ENCODE results near the gene ITPA.

ITPA gene

GRCh38 chr20:3229798-3230197 lies 20.5 kb downstream of the ITPA start:
- DNase-seq, result no peak

DNA sequence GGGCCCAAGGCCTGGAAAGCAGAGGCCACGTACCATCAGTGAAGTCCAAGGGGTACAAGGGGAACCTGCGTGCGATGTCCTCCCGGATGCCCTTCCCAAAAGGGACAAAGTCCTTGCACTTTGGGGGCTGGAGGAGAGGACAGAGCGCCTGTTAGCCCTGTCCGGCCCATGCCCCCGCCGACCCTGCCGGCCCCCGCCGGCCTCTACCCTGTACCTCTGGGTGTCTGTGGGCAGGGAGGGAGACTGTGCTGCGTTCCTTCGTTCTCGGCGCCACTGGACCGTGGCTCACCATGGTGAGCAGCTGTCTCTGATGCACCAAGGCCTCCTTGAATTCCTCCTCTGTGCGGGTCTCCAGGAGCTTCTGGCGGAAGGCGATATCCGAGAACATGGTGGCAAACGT lies 21.8 kb downstream of the ITPA start:
- no peak for DNase-seq

- no peak for DNase-seq
Measured at GRCh38 chr20:3231889-3232588, 22.7 kb downstream of the ITPA start.

- no peak for DNase-seq
Measured at GRCh38 chr20:3233131-3233990, 24.1 kb downstream of the ITPA start.

GRCh38 chr20:3233991-3234498 lies 24.7 kb downstream of the ITPA start:
- DNase-seq, result no peak

DNA sequence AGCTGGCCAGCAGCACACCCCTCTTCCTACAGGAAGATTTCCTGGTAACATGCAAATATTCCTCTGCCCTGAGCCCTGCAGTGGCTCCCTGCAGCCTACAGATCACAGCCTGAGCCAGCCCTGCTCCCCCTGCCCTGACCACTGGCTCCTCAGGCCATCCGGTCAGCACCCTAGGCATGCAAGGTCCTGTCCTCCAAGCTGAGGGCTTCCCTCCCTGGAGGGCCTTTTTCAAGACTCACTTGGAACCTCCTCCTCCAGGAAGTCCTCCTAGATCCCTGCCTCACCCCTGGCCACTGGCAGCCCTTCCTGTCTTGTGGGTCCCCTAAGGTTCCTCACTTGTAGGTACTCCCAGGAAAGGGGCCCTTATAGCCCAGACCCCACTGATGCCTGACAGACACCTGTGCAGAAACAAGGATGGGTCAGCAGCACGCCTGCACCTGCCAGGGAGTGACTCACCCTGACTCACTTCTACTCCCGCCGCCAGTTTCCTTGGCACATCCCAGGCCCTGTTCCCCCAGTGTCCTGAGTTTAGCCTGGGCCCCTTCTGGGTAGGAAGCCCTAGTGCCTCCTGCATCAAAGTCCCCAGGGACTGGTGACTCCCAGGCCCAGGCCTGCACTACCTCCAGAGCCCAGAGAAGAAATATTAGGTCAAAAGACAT lies 26.5 kb downstream of the ITPA start:
- no peak for DNase-seq

GRCh38 chr20:3237011-3237957 lies 28.0 kb downstream of the ITPA start:
- DNase-seq, result no peak

- no peak for DNase-seq
Measured at GRCh38 chr20:3237958-3238615, 28.8 kb downstream of the ITPA start.

DNA sequence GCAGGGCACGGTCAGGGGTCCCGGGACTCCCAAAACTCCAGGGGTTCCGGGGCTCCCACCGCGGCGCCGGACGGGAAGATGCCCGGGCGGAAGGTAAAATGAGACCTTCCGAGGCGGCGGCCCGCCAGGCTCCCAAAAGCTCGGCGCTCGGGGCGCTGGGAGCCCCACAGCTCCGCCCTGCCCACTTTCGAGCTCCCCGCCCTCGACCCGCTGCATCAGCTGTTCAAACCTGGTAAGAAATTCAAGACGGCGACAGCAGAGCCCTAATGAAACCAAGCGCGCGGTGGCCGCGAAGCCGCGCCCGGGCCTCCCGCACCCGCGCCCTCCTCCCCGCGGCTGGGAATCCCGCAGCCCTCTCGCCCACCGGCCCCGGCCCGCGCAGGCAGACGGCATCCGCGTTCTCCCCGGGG lies 29.3 kb downstream of the ITPA start:
- DNase-seq, result peak; percentile 54

DNA sequence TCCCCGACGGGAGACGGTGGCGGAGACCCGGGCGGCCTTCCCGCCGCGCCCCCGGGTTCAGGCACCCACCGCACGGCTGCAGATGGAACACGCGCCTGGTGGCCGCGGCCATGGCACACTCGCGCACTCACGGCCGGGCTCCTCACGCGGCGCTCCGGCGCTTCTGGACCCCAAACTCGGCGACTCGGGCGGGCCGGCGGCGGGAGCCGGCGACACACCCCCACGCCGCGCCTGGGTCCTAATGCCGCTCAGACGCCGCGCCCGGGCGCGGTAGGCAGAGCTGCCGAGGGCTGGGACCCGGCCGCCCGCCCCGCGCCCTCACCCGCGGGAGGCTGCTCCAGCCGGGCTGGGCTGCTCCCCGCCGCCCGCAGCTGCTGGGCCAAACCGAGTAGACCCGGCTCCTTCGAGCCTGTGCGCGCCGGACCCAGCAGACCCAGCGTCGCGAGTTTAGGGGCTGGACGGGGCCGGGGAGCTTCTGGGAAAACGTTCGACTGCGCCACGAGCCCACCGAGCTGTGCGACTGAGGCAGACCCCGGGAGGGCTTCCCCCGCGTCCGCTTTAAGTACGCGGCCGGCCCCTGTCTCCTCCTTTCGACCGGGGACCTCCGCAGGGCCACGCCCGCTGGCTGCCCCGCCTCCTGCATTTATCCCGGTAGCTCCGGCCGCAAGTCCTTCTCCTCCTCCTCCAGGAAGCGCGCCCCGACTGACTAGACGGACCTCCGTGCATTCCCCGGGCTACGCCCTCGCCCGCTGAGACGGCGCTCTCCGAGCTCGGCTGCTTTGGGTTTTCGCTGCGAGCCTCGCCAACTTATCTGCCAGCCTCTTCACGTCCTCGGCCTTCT lies 29.9 kb downstream of the ITPA start, which contains the start of gene SLC4A11:
SLC4A11 (minus strand) TSS at position 165 of the 841 bp plus-strand sequence; CDS start at position 112, 53 bp downstream.
- peak; percentile 47 for DNase-seq

DNA sequence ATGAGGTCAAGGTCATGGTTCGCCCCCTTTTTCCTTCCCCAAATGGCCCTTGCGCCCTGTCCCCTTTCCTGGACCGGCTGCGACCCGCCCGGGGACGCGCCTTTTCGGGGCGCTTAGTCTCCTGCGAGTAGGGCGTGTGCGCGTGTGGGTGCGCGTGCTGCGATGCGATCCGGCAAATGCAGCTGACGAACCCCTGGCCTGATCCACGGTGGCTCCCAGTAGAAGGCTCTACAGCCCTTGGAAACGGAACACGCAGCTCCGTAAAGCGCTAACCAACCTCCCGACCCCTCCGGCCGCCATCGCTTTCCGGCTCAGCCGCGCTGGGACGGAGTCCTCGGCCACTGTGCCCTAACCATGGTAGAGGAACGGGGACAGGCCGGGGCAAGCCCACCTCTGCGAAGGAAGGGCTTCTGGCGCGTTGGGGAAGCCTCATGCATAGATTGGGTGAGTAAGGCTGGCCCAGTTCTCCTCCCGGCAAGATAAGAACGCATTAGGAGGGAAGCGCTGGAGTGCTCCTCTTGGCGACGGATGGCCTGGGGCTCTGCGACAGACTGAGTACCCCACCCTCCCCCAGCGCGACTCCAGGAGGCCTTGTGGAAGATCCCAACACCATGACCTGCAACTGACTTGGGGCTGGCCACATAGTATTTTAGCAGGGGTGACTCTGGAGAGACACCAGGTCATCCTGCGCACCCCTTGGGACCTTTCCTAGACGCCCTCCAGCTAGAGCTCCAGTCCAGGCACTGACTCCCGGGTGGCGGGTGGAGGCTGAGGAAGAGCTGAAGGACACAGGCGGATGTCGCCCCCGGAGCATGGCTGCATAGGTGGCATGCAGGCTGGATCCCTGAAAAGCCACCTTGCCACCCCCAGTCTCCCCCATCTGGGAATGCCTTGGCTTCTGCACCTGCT lies 30.8 kb downstream of the ITPA start:
- DNase-seq, result no peak

DNA sequence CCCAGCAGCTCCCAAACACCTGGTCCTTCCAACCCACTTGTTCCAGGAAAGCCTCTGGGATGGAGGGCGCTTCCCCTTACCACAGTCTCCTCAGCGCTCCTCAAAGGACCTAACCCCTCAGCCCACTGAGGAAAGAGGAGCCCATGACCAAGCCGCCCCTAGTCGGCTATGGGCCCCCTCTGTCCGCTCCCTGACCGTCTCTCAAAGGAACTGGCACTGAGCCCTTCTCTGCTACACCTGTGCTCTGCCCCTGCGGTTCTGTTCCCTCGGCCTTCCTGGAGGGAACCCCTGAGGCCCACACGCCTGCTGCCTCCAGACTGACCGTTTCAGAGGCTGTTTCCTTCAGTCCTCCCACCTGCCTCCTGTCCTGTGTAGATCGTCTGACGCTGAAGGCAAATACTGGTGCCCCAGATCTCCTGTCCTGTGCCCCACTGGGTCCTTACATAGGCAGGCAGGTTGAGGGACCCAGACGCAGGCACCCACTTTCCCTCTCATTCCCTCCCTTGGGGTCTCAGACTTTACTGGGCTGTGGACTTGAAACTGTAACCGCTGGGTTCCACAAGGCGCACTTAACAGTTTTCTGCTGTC lies 31.6 kb downstream of the ITPA start:
- DNase-seq, result no peak

DNA sequence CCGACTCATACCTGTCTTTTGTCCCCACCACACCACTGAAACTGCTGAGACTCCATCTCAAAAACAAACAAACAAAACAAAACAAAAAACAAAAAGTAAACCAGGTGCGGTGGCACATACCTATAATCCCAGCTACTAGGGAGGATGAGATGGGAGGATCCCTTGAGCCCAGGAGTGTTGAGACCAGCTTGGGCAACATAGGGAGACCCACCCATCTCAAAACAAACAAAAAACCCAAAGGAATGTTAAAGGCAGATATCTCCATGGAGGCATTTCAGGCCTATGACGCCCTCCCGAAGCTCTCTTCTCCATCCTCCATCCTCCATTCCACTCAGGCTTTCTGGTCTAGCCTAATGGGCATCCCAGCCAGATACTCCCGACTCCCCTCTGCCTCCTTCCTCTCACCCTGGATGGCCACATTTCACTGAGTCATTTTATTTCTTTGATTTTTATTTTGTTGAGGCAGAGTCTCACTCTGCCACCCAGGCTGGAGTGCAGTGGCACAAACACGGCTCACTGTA lies 32.9 kb downstream of the ITPA start:
- DNase-seq, result no peak

- DNase-seq, result no peak
Measured at GRCh38 chr20:3243718-3244358, 34.5 kb downstream of the ITPA start.

- no peak for DNase-seq
Measured at GRCh38 chr20:3244613-3245012, 35.3 kb downstream of the ITPA start.

DNA sequence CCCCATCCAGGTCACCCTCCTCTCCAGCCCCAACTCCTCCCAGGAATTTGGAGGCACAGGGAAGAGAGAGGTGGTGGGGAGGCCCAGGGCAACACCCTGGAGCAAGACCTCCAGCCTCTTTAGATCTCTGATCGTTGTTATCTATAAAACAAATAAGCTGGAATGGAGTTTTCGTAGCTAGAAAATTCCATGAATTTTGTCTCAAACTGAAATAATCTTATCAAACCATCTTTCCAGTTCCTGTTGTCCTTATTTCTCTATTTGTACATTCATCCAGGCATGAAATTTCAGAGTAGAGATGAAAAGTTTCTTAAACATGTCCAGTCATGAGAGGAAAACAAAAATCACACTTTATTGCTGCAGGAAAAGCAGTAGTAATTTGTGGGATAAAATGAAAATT lies 35.9 kb downstream of the ITPA start:
- no peak for DNase-seq

DNA sequence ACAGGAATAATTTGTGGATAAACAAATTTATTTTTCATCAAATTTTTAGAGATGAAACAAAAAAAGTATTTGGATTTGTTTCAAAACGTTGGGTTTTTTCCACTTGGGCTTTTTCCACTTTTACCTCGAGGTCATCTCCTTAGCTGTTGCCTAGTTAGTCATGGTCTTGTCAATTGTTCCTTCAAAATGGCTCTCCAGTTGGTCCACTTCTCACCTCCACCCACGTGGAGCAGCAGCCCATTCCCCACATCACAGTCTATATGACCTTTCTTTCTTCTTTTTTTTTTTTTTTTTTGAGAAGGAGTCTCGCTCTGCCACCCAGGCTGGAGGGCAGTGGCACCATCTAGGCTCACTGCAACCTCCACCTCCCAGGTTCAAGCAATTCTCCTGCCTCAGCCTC lies 36.4 kb downstream of the ITPA start:
- no peak for DNase-seq

DNA sequence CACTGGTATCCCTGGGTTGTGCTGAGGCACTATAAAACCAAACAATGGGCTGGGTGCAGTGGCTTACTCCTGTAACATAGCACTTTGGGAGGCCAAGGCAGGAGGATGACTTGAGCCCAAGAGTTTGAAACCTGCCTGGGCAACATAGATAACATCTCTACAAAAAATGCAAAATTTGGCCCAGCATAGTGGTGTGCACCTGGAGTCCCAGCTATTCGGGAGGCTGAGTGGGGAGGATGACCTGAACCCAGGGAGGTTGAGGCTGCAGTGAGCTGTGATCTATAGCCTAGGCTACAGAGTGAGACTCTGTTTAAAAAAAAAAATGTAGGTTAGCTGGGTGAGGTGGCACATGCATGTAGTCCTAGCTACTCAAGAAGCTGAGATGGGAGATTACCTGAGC lies 37.4 kb downstream of the ITPA start:
- no peak for DNase-seq

Data from activated naive CD4-positive, alpha-beta T cell treated with anti-CD3 and anti-CD28 coated beads, Interleukin-2, amount 50 U/mL, for 16 hours (primary cell).